HL-60 (cell line): ENCODE measurements around the gene EMILIN1.

Experiments
- POLR2AphosphoS5 ChIP-seq: IDR thresholded peaks from 2 replicates; pipeline ENCODE4 v1.6.1; 2012; ENCODE audit warnings: low read depth
- TF ChIP-seq, protein P1 (sequence below): IDR thresholded peaks from one replicate; pipeline ENCODE4 v1.5.1; 2011; ENCODE audit warnings: low read length, control low read depth, inconsistent platforms; ENCODE audit not compliant: insufficient read depth

DNA sequence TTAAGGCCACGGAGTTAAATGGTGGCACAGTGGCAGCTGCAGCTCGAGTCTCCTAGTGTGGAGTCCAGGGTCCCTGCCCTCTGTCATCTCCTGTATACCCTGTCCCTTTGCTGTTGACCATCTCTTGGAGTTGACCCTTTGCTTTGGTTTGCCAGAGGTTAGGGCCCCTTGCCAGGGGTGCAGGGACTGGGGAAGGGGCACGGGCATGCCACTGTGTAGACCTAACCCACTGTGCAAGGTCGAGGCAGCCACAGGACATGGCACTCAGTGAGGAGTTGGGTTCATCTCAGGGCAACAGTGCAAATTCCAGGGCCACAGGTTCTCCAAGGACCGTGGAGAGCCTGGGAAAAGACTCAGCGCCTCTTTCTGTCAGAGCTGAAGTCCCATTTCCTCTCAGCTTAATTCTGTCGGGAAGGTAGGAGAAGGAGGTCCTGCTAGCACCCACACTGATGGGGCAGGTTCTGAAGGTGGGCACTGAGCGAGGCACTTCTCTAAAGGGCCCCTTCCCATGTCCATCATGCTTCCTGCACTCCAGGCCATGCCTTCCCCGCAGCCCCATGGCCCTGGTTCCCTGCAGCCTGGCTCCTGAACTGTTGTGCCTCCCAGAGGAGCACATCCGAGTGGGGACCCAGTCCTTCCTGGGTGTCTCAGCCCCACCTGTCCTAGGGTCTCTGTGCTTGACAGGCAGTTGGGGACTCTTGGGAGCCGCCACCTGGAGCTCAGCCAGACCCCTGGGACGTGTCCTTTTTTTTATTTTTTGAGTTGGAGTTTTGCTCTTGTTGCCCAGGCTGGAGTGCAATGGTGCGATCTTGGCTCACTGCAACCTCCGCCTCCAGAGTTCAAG lies 10.9 kb downstream of the EMILIN1 start:
- TF ChIP-seq, protein P1, sequence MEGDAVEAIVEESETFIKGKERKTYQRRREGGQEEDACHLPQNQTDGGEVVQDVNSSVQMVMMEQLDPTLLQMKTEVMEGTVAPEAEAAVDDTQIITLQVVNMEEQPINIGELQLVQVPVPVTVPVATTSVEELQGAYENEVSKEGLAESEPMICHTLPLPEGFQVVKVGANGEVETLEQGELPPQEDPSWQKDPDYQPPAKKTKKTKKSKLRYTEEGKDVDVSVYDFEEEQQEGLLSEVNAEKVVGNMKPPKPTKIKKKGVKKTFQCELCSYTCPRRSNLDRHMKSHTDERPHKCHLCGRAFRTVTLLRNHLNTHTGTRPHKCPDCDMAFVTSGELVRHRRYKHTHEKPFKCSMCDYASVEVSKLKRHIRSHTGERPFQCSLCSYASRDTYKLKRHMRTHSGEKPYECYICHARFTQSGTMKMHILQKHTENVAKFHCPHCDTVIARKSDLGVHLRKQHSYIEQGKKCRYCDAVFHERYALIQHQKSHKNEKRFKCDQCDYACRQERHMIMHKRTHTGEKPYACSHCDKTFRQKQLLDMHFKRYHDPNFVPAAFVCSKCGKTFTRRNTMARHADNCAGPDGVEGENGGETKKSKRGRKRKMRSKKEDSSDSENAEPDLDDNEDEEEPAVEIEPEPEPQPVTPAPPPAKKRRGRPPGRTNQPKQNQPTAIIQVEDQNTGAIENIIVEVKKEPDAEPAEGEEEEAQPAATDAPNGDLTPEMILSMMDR, result no peak
- TF ChIP-seq POLR2AphosphoS5, result no peak
